ENCODE measurements around the gene ZNF70.

DNA sequence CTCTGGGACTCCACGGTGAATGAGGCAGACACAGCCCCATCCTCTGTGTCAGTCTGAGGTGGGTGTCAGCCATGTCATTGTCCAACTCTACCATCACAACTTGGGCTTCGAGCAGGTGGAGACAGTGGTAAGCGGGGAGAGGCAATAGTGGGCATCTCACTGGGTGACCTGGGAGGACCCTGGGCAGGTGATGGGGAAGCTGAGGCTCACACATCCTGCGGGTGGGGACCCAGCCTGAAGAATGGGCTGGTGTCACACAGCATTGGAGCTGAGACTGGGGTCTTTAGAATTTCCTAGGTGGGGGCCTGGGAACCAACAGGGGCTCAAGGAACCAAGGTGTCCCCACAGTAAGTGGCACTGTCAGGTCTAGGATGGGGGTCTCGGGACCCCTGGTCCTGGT, 28.8 kb upstream of the ZNF70 start:
- TF ChIP-seq, protein P1, sequence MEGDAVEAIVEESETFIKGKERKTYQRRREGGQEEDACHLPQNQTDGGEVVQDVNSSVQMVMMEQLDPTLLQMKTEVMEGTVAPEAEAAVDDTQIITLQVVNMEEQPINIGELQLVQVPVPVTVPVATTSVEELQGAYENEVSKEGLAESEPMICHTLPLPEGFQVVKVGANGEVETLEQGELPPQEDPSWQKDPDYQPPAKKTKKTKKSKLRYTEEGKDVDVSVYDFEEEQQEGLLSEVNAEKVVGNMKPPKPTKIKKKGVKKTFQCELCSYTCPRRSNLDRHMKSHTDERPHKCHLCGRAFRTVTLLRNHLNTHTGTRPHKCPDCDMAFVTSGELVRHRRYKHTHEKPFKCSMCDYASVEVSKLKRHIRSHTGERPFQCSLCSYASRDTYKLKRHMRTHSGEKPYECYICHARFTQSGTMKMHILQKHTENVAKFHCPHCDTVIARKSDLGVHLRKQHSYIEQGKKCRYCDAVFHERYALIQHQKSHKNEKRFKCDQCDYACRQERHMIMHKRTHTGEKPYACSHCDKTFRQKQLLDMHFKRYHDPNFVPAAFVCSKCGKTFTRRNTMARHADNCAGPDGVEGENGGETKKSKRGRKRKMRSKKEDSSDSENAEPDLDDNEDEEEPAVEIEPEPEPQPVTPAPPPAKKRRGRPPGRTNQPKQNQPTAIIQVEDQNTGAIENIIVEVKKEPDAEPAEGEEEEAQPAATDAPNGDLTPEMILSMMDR (IDR thresholded peaks at IDR 0.05), result no peak
- TF ChIP-seq POLR2A (IDR thresholded peaks at IDR 0.05), result no peak
- TF ChIP-seq EP300 (IDR thresholded peaks at IDR 0.05; ENCODE audit: low read depth), result no peak
